OCI-LY1 (cell line): ENCODE data around the gene TEAD1.

Source experiments
- H2AFZ ChIP-seq: fragments of 200-600 bp; sonication (generic), shearing (Covaris generic); 2 replicates; pipeline ENCODE4 v1.6.0; 2014; ENCODE audit warnings: antibody characterized with exemption, mild to moderate bottlenecking, low read length
- H3F3A ChIP-seq: fragments of 200-600 bp; sonication (generic), shearing (Covaris generic); 2 replicates; pipeline ENCODE4 v1.6.0; 2014; ENCODE audit warnings: mild to moderate bottlenecking, antibody characterized with exemption, low read length, moderate library complexity; ENCODE audit not compliant: insufficient read depth
- H3K27ac ChIP-seq: fragments of 200-600 bp; sonication (generic); 2 replicates; pipeline ENCODE4 v1.5.1; 2014; ENCODE audit warnings: low read length, mixed run types, mild to moderate bottlenecking, low read depth; ENCODE audit not compliant: poor library complexity, severe bottlenecking
- H3K27me3 ChIP-seq: fragments of 200-600 bp; sonication (generic); 2 replicates; pipeline ENCODE4 v1.6.0; 2014; ENCODE audit warnings: antibody characterized with exemption, mild to moderate bottlenecking, low read length, moderate library complexity; ENCODE audit not compliant: insufficient read depth
- H3K36me3 ChIP-seq: fragments of 200-600 bp; sonication (generic); 2 replicates; pipeline ENCODE4 v1.6.1; 2014; ENCODE audit warnings: mild to moderate bottlenecking, antibody characterized with exemption, low read length, moderate library complexity, mixed read lengths; ENCODE audit not compliant: insufficient read depth
- H3K4me1 ChIP-seq: fragments of 200-600 bp; sonication (generic); 2 replicates; pipeline ENCODE4 v1.5.1; 2014; ENCODE audit warnings: mild to moderate bottlenecking, low read length, moderate library complexity; ENCODE audit not compliant: insufficient read depth, severe bottlenecking
- H3K4me2 ChIP-seq: fragments of 200-600 bp; sonication (generic), shearing (Covaris generic); 2 replicates; pipeline ENCODE4 v1.6.1; 2014; ENCODE audit warnings: low read length
- H3K4me3 ChIP-seq: fragments of 200-600 bp; sonication (generic); 2 replicates; pipeline ENCODE4 v1.5.1; 2014; ENCODE audit warnings: low read length, low read depth, mild to moderate bottlenecking, mixed read lengths; ENCODE audit not compliant: poor library complexity, severe bottlenecking
- H3K79me2 ChIP-seq: fragments of 200-600 bp; shearing (Covaris generic); 2 replicates; pipeline ENCODE4 v1.6.1; 2016; ENCODE audit warnings: mixed run types, low read length, mixed read lengths; ENCODE audit not compliant: insufficient read depth
- H3K9ac ChIP-seq: fragments of 200-600 bp; sonication (generic), shearing (Covaris generic); 2 replicates; pipeline ENCODE4 v1.6.1; 2014; ENCODE audit warnings: mild to moderate bottlenecking, low read length, mixed read lengths
- H3K9me2 ChIP-seq: fragments of 200-600 bp; sonication (generic), shearing (Covaris generic); 2 replicates; pipeline ENCODE4 v1.6.1; 2014; ENCODE audit warnings: low read depth, mild to moderate bottlenecking, low read length, mixed read lengths
- H3K9me3 ChIP-seq: fragments of 200-600 bp; shearing (Covaris generic); 2 replicates; pipeline ENCODE4 v1.6.1; 2014; ENCODE audit warnings: low read length, mixed read lengths
- H4K20me1 ChIP-seq: fragments of 200-600 bp; sonication (generic), shearing (Covaris generic); 2 replicates; pipeline ENCODE4 v1.6.0; 2016; ENCODE audit warnings: mild to moderate bottlenecking, low read length; ENCODE audit not compliant: insufficient read depth
- CTCF ChIP-seq: fragments of 200-600 bp; sonication (generic), shearing (Covaris generic); IDR thresholded peaks from 2 replicates; pipeline ENCODE4 v1.5.1; 2017; ENCODE audit warnings: mild to moderate bottlenecking, antibody characterized with exemption, low read length, moderate library complexity, mixed read lengths
- EZH2 ChIP-seq: fragments of 200-600 bp; sonication (generic), shearing (Covaris generic); IDR thresholded peaks from 2 replicates; pipeline ENCODE4 v1.8.0; 2017; ENCODE audit warnings: borderline replicate concordance, mixed run types, mild to moderate bottlenecking, antibody characterized with exemption, low read length, moderate library complexity, mixed read lengths

The TEAD1 gene

GRCh38 chr11:12979928-12980689, 305.9 kb downstream of the TEAD1 start:
- Histone ChIP-seq H3K9me3 (no peaks in the 10 kb centered on the region), H3K79me2 (no peaks in the 10 kb centered on the region), H3K27me3 (0 out of 2 replicates have a peak, but pooled peaks cover 3% of the 10 kb centered on the region), H3K4me1 (no peaks in the 10 kb centered on the region), H2AFZ (no peak overlapping the region), H3K36me3 (no peaks in the 10 kb centered on the region), H3K9ac (no peak overlapping the region), H3K9me2 (no peaks in the 10 kb centered on the region), H4K20me1 (no peaks in the 10 kb centered on the region), H3F3A (no peaks in the 10 kb centered on the region), H3K4me2 (no peak overlapping the region), H3K27ac (no peak overlapping the region), H3K4me3 (no peak overlapping the region)
- no peak for TF ChIP-seq CTCF
- no peak for TF ChIP-seq EZH2

GRCh38 chr11:12981676-12982522, 307.7 kb downstream of the TEAD1 start:
- TF ChIP-seq CTCF (no peak), EZH2 (no peak)
- no peak overlapping the region for H3K27ac ChIP-seq
- H4K20me1 ChIP-seq = no peaks in the 10 kb centered on the region
- no peak overlapping the region for H2AFZ ChIP-seq
- H3K9me3 ChIP-seq = no peaks in the 10 kb centered on the region
- no peaks in the 10 kb centered on the region for H3K9me2 ChIP-seq
- no peaks in the 10 kb centered on the region for H3K79me2 ChIP-seq
- H3K4me2 ChIP-seq = no peak overlapping the region
- no peaks in the 10 kb centered on the region for H3K4me1 ChIP-seq
- no peak overlapping the region for H3K9ac ChIP-seq
- no peaks in the 10 kb centered on the region for H3F3A ChIP-seq
- 0 out of 2 replicates have a peak, but pooled peaks cover under 1% of the 10 kb centered on the region for H3K27me3 ChIP-seq
- H3K4me3 ChIP-seq = no peak overlapping the region
- no peaks in the 10 kb centered on the region for H3K36me3 ChIP-seq

GRCh38 chr11:12983336-12983735, 309.1 kb downstream of the TEAD1 start:
- H3F3A ChIP-seq = no peaks in the 10 kb centered on the region
- H3K27me3 ChIP-seq = no peaks in the 10 kb centered on the region
- no peaks in the 10 kb centered on the region for H3K79me2 ChIP-seq
- no peaks in the 10 kb centered on the region for H3K9me3 ChIP-seq
- H3K9me2 ChIP-seq = no peaks in the 10 kb centered on the region
- no peaks in the 10 kb centered on the region for H4K20me1 ChIP-seq
- no peaks in the 10 kb centered on the region for H3K36me3 ChIP-seq
- H3K4me3 ChIP-seq = no peak overlapping the region
- H3K9ac ChIP-seq = no peak overlapping the region
- H3K4me1 ChIP-seq = no peaks in the 10 kb centered on the region
- H3K4me2 ChIP-seq = no peak overlapping the region
- TF ChIP-seq CTCF (no peak), EZH2 (no peak)
- H3K27ac ChIP-seq = no peak overlapping the region
- no peak overlapping the region for H2AFZ ChIP-seq
